Hepatocyte (in vitro differentiated cells): Measurements from ENCODE around the gene PXDN. TPM values are rescaled to one million over a fixed set of nuclear protein-coding genes. Genes with fewer than 3 reads are reported as not detected.
"Not testable (repeated sequence)": the region's sequence is repeated elsewhere in the genome, so short reads cannot be mapped to it uniquely, and the experiment has no call there.

Experiments
- DNase-seq: peaks from one replicate; pipeline ENCODE4 v3.0.0-alpha.2; 2016; ENCODE audit warnings: low spot score
- H2AFZ ChIP-seq: fragments of 200-600 bp; sonication (generic); 2 replicates; pipeline ENCODE4 v1.6.0; 2016; ENCODE audit warnings: antibody characterized with exemption, mild to moderate bottlenecking
- H3K27ac ChIP-seq: fragments of 200-600 bp; sonication (generic); 2 replicates; pipeline ENCODE4 v1.5.1; 2016; ENCODE audit warnings: mild to moderate bottlenecking
- H3K27me3 ChIP-seq: fragments of 200-600 bp; sonication (generic); 2 replicates; pipeline ENCODE4 v1.6.1; 2016
- H3K36me3 ChIP-seq: fragments of 200-600 bp; sonication (generic); replicated peaks from 2 replicates; pipeline ENCODE4 v1.5.1; 2016; ENCODE audit warnings: low read depth; ENCODE audit not compliant: insufficient read depth
- H3K4me1 ChIP-seq: fragments of 200-600 bp; sonication (generic); 2 replicates; pipeline ENCODE4 v1.5.1; 2016; ENCODE audit warnings: mild to moderate bottlenecking, moderate library complexity; ENCODE audit not compliant: insufficient read depth
- H3K4me2 ChIP-seq: fragments of 200-600 bp; sonication (generic); 2 replicates; pipeline ENCODE4 v1.6.0; 2016
- H3K4me3 ChIP-seq: fragments of 200-600 bp; sonication (generic); 2 replicates; pipeline ENCODE4 v1.5.1; 2016; ENCODE audit warnings: mild to moderate bottlenecking
- H3K79me2 ChIP-seq: fragments of 200-600 bp; sonication (generic); 2 replicates; pipeline ENCODE4 v1.6.0; 2017; ENCODE audit warnings: mild to moderate bottlenecking
- H3K9me2 ChIP-seq: fragments of 200-600 bp; sonication (generic); replicated peaks from 2 replicates; pipeline ENCODE4 v1.6.0; 2017; ENCODE audit warnings: mild to moderate bottlenecking; ENCODE audit not compliant: insufficient read depth
- H3K9me3 ChIP-seq: fragments of 200-600 bp; sonication (generic); 2 replicates; pipeline ENCODE4 v1.5.1; 2016; ENCODE audit warnings: low read depth, mild to moderate bottlenecking
- H4K20me1 ChIP-seq: fragments of 200-600 bp; sonication (generic); 2 replicates; pipeline ENCODE4 v1.6.0; 2016; ENCODE audit warnings: mild to moderate bottlenecking; ENCODE audit not compliant: insufficient read depth, poor library complexity, severe bottlenecking
- EZH2 ChIP-seq: fragments of 200-600 bp; sonication (generic); IDR thresholded peaks from 2 replicates; pipeline ENCODE4 v1.6.1; 2016; ENCODE audit warnings: antibody characterized with exemption, mild to moderate bottlenecking, borderline replicate concordance
- EZH2phosphoT487 ChIP-seq: fragments of 200-600 bp; sonication (generic); IDR thresholded peaks from one replicate; pipeline ENCODE4 v1.6.1; 2018; ENCODE audit warnings: antibody characterized with exemption, mild to moderate bottlenecking, low read depth, moderate library complexity; ENCODE audit not compliant: unreplicated experiment, severe bottlenecking
- WGBS: methylation state at CpG from one replicate; pipeline ENCODE4 v1.1.6; 2016; ENCODE audit warnings: low lambda C conversion rate; ENCODE audit errors: missing lambda C conversion rate; 5-methylcytosine and 5-hydroxymethylcytosine counted together
- polyA plus RNA-seq: library from polyadenylated mRNA; unstranded; fragments of >200 nt; fragmentation: Nextera tagmentation; extraction: Ambion mirVana; gene quantifications from 2 replicates; pipeline ENCODE4 v1.2.1, GENCODE V29; 2016
- total RNA-seq: library from RNA; depleted of rRNA; stranded (reverse); fragments of >200 nt; gene quantifications from 2 replicates; pipeline ENCODE4 v1.2.3, GENCODE V29; 2014
- TF ChIP-seq, protein P1 (sequence below): fragments of 200-600 bp; sonication (generic); IDR thresholded peaks from 2 replicates; pipeline ENCODE4 v1.5.1; 2016; ENCODE audit warnings: antibody characterized with exemption, mild to moderate bottlenecking; ENCODE audit not compliant: poor library complexity

PXDN gene
- total and polyA plus RNA-seq, 2 experiments from 2014 or later: 107 to 118 TPM

DNA sequence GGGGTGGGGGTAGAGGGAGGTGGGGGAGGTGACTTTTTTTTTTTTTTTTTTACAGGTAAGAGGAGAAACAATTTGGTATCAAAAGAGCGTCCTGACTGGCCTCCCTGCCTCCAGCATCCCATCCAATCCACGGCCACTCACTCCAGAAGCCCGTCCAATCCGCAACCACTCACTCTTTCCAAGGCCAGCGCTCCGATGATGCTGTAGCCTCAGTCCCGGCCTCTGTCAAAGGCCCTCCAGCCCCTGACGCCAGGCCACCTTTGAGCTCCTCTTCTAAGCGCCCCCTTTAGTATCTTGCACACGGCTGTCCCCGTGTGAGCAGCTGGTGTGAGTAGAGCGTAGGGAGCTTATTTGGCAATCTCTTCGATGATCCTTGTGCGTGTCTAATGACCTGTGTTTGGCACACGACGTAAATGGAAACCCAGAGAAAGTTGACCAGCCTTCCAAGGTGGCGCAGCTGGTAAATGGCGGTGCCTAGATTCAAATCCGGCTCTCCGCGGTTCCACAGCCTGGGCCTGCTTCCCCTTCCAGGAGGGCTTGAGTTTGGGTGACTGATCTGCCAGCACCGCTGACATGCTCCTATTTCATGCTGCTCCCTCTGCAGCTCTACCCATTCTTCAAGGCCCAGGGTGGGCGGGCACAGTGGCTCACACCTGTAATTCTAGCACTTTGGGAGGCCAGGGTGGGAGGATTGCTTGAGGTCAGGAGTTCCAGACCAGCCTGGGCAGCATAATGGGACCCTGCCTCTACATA is 23.8 kb upstream of the PXDN start:
- Histone ChIP-seq H3K9me3 (no peaks in the 10 kb centered on the region), H2AFZ (no peak overlapping the region), H3K27ac (no peak overlapping the region), H4K20me1 (no peaks in the 10 kb centered on the region), H3K27me3 (no peaks in the 10 kb centered on the region), H3K9me2 (no peaks in the 10 kb centered on the region), H3K4me2 (no peak overlapping the region), H3K4me3 (no peak overlapping the region), H3K36me3 (no peaks in the 10 kb centered on the region), H3K79me2 (no peaks in the 10 kb centered on the region), H3K4me1 (peaks cover 6% of the 10 kb centered on the region)
- WGBS: 97% methylated on average over 22 of the region's 23 CpGs
- DNase-seq: no peak
- no peak for TF ChIP-seq EZH2phosphoT487
- TF ChIP-seq, protein P1, sequence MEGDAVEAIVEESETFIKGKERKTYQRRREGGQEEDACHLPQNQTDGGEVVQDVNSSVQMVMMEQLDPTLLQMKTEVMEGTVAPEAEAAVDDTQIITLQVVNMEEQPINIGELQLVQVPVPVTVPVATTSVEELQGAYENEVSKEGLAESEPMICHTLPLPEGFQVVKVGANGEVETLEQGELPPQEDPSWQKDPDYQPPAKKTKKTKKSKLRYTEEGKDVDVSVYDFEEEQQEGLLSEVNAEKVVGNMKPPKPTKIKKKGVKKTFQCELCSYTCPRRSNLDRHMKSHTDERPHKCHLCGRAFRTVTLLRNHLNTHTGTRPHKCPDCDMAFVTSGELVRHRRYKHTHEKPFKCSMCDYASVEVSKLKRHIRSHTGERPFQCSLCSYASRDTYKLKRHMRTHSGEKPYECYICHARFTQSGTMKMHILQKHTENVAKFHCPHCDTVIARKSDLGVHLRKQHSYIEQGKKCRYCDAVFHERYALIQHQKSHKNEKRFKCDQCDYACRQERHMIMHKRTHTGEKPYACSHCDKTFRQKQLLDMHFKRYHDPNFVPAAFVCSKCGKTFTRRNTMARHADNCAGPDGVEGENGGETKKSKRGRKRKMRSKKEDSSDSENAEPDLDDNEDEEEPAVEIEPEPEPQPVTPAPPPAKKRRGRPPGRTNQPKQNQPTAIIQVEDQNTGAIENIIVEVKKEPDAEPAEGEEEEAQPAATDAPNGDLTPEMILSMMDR: no peak
- TF ChIP-seq EZH2: no peak

DNA sequence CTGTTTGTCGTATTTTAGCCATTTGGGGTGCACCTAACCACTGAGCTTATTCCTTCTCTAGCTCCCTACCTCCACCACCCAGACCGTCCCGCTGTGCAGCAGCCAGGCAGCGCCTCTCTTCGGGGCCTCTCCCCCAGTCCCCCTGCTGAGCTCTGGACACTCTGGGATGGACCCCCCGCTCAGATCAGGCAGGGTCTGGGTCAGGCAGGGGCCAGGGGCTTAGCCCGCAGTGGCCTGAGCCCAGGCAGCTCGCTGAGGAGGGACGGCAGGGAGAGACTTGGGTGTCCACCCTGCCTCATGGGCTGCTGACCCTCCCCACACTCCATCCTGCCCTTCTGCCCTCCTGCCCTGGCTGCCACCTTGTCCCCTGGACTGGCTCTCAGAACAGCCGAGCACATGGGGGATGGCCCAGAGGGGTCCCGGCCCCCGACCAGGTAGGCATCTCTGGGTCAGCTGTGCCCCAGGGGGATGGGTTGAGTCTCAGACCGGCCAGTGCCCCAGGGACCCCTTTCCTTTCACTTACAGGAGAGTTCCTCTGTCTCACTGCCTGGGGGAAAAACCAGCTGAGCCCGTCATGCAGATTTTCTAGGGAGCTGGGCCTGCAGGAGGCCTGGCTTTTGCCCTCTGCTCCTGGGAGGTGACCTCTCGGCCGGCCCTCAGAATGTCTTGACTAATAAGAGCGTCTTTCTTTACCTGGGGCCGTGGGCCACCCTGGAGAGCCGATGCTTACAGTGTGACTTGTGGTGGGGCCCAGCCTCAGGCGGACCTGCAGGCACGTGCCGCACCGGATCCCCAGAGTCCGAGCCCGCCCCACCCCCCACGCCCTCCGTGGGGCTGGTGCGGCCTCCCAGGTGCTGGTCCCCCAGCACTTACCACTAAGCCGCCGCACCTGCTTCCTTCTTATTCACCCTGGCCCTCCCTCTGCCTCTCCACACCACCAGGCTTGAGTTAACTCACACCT is 22.8 kb upstream of the PXDN start:
- H3K9me3 ChIP-seq: no peaks in the 10 kb centered on the region
- no peaks in the 10 kb centered on the region for H3K79me2 ChIP-seq
- no peaks in the 10 kb centered on the region for H3K9me2 ChIP-seq
- no peaks in the 10 kb centered on the region for H3K27me3 ChIP-seq
- 78% methylated on average over 29 of the region's 30 CpGs for WGBS
- H2AFZ ChIP-seq: no peak overlapping the region
- H3K4me1 ChIP-seq: peaks cover under 1% of the 10 kb centered on the region
- TF ChIP-seq EZH2phosphoT487: no peak
- DNase-seq: no peak
- no peaks in the 10 kb centered on the region for H3K36me3 ChIP-seq
- no peaks in the 10 kb centered on the region for H4K20me1 ChIP-seq
- no peak overlapping the region for H3K4me3 ChIP-seq
- no peak overlapping the region for H3K27ac ChIP-seq
- no peak overlapping the region for H3K4me2 ChIP-seq

DNA sequence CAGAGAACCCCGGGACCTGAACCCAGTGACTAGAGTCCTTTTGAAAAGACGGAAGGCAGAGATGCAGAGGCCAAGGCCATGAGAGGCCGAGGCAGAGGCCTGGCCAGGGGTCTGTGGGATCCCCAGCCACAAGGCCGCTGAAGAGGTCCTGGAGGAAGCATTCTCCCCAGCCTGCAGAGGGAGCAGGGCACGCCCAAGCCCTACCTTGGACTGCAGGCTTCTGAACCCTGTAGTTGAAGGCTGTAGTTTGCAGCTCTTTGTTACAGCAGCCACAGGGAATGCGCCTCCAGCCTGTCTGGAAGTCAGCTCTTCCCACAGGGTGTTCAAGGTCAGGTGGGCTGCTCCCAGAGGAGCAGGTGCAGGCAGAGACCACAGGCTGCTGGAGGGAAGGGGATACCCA is 22.1 kb upstream of the PXDN start:
- H2AFZ ChIP-seq: no peak overlapping the region
- 84% methylated on average over 6 of the region's 6 CpGs for WGBS

DNA sequence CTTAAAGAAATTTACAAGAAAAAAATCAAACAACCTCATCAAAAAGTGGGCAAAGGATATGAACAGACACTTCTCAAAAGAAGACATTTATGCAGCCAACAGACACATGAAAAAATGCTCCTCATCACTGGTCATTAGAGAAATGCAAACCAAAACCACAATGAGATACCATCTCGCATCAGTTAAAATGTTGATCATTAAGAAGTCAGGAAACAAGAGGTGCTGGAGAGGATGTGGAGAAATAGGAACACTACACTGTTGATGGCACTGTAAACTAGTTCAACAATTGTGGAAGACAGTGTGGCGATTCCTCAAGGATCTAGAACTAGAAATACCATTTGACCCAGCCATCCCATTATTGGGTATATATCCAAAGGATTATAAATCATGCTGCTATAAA is 20.9 kb upstream of the PXDN start:
- H3K4me3 ChIP-seq, H3K36me3 ChIP-seq, H4K20me1 ChIP-seq, H3K27me3 ChIP-seq, H3K9me2 ChIP-seq, H3K9me3 ChIP-seq, DNase-seq, H3K4me1 ChIP-seq, H2AFZ ChIP-seq, H3K27ac ChIP-seq, H3K79me2 ChIP-seq, H3K4me2 ChIP-seq: not testable (repeated sequence)
- WGBS: 92% methylated on average over 2 of the region's 2 CpGs

More for the DNA sequence above, 22.1 kb upstream of the PXDN start:
- Histone ChIP-seq H3K36me3 (no peaks in the 10 kb centered on the region), H3K4me1 (no peaks in the 10 kb centered on the region), H3K27ac (no peak overlapping the region), H3K4me3 (no peak overlapping the region), H3K4me2 (no peak overlapping the region), H3K27me3 (no peaks in the 10 kb centered on the region), H3K9me2 (no peaks in the 10 kb centered on the region), H3K79me2 (no peaks in the 10 kb centered on the region), H4K20me1 (no peaks in the 10 kb centered on the region), H3K9me3 (no peaks in the 10 kb centered on the region)
- TF ChIP-seq EZH2 (no peak), EZH2phosphoT487 (no peak)
- TF ChIP-seq, protein P1: no peak
- no peak for DNase-seq
